ENCODE results near the gene CRYGN.

The CRYGN gene

GRCh38 chr7:151439855-151440798, at the start of gene CRYGN:
Gene CRYGN (minus strand): TSS chr7:151440141. CDS start chr7:151439917, 224 bp downstream.
- no peak for DNase-seq

GRCh38 chr7:151489498-151489897, 49.6 kb upstream of the CRYGN start:
- no peak for DNase-seq

GRCh38 chr7:151488096-151488495, 48.2 kb upstream of the CRYGN start:
- DNase-seq: no peak

- no peak for DNase-seq
Measured at GRCh38 chr7:151487228-151487627, 47.3 kb upstream of the CRYGN start.

GRCh38 chr7:151486074-151486473, 46.1 kb upstream of the CRYGN start:
- no peak for DNase-seq

- DNase-seq: no peak
Measured at GRCh38 chr7:151484971-151485707, 45.2 kb upstream of the CRYGN start.

DNA sequence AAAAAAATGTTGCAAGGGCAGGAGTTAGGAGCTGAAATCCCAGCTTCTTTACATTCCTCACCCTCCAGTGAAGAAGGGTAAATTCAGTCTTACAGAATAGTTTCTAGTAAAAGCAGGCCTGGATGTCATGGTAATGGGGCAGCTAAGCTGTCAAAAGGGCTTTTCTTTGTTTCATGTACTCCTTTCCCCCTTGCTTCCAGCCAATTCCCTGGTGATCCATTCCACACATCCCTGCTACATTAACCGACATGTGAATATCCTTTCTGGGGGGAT, 43.7 kb upstream of the CRYGN start:
- DNase-seq: no peak

GRCh38 chr7:151482883-151483710, 43.2 kb upstream of the CRYGN start:
- no peak for DNase-seq

DNA sequence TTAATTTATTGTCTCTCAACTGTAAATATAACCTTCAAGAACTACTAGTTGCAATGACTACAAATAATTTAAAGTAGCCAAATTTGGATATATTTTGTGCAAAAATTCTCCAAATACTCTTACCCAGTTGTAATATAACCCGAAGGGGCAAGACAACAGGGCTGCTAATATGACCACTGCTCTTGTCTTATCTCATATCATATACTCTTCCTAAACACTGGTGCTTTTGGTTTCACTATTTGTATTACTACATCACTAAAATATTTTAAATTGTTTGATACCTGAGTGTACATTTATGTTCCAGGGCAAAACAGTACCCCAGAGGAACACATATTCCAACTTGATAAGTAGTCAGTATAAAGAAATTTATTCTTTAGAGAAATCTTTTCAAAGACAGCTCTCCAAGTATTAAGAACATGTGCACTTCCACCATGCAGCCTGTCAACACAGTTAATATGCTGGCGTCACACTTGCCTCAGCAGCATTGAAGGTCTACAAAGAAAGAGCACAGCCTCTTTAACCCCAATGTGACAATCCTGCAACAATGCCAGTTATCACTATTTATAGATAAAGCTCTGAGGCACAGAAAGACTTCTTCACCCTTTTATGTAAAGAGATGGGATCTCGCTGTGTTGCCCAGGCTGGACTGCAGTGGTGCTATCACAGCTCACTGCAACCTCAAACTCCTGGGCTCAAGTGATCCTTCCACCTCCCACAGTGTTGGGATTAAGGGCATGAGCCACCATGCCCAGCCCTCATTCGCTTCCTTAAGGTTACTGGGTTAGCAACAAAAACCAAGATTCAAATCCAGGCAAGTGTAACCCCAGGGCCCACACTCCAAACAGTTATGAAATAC, 41.9 kb upstream of the CRYGN start:
- DNase-seq: no peak

- DNase-seq: no peak
Measured at GRCh38 chr7:151477867-151478266, 37.9 kb upstream of the CRYGN start.

DNA sequence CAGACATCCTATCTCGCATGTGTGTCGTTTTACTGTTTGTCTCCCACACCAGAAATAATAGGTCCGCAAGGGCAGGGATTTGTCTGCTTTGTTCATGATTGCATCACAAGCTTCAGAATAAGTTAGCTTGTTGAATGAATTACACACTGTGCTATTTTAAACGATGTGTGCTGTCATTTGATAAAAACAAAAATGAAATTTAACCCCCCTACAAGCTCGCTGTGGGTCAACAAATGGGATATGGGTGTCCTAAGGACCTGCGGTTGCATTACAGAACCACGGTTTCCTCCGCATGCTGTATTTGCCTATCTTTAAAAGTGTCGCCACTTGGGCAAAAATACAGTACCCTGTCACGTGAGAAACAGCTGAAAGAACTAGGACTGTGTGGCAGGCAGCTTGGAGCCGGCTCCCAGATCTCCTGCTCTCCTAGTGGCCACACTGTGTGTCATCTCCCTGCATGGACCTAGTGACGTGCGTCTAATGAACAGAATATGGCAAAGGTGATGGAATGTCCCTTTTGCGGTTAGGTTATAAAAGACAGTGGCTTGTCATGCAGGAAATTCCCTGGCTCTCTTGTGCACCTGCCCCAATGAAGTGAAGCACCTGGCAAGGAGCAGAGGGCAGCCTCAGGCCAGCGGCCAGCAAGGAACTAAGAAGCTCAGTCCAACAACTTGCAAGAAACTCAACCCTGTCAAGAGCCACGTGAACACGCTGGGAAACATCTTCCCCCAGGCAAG, 32.9 kb upstream of the CRYGN start:
- no peak for DNase-seq

DNA sequence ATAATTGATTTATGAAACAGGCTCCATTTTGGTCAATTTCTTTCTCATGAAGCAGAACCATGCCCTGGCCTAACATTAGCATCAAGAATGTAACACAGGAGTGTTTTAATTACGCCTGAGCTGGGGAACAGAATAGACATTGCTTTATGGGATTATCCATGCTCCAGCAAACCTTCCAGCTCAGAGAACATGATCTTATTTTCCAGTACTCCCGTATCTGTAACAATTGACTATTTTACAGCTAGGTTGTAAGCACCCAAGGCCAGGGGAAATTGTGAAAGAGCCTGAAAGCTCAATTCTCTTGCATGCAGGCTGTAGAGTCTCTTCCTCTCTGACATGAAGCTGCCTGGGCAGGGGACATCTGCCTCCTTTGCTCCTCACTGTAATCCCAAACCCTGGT, 30.8 kb upstream of the CRYGN start:
- no peak for DNase-seq

GRCh38 chr7:151469281-151469680, 29.3 kb upstream of the CRYGN start:
- no peak for DNase-seq

DNA sequence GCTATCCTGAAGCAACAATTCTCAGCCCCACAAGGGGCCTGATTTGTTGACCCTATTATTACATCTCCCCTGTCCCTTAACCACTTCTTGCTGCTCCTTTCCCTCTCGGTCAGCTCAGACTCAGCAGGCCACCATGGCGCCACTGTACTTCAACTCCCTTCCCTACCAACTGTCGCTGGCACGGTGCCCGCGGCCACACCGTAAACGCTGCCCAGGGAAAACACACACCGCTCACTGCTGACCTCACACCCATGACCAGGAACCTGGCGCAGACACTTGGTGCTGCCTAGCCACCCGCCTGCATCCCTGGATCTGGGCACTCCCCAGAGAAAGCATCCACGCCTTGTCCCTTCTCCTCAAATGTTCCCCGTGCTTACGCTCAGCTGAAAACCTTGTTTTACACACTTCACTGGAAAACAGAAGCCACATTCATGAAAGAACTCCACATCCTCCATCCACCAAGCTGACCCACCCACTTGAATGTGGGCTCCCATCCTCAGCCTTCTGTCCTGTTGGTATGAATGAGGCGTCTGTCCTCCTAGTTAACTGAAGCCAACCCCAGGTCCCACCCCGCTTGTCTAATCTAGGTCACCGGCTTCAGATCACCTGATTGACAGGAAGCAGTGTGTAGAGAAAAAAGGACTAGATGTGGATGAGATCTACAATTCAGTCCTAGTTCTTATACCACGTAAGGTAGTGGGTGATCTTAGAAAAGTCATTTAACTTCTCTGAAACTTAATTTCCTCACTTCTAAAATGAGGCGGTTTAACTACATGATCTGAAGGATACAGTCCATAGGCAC, 28.5 kb upstream of the CRYGN start:
- no peak for DNase-seq

GRCh38 chr7:151465169-151465568, 25.2 kb upstream of the CRYGN start:
- no peak for DNase-seq

GRCh38 chr7:151462306-151462779, 22.4 kb upstream of the CRYGN start:
- no peak for DNase-seq

- DNase-seq: no peak
Measured at GRCh38 chr7:151461942-151462230, 21.9 kb upstream of the CRYGN start.

- no peak for DNase-seq
Measured at GRCh38 chr7:151461096-151461941, 21.4 kb upstream of the CRYGN start.

DNA sequence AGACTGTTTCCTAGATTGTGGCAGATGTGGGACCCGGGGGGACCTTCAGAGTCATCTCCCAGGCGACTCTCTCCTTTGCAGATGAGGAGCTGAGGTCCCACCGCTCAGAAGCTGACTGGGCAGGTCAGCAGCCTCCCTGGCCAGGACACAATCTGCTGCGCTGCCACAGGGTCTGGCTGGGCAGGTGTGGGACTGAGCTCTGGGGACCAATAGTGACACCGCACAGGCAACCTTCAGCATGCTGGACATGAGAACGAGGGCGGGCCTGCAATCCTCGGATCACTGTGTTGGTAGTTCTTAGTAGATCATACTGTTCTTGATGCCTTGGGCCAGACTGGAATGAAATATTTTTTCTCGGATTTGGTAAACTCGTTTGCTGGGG, 20.5 kb upstream of the CRYGN start:
- no peak for DNase-seq
